ENCODE data around the gene EPHA2.

The EPHA2 gene

DNA sequence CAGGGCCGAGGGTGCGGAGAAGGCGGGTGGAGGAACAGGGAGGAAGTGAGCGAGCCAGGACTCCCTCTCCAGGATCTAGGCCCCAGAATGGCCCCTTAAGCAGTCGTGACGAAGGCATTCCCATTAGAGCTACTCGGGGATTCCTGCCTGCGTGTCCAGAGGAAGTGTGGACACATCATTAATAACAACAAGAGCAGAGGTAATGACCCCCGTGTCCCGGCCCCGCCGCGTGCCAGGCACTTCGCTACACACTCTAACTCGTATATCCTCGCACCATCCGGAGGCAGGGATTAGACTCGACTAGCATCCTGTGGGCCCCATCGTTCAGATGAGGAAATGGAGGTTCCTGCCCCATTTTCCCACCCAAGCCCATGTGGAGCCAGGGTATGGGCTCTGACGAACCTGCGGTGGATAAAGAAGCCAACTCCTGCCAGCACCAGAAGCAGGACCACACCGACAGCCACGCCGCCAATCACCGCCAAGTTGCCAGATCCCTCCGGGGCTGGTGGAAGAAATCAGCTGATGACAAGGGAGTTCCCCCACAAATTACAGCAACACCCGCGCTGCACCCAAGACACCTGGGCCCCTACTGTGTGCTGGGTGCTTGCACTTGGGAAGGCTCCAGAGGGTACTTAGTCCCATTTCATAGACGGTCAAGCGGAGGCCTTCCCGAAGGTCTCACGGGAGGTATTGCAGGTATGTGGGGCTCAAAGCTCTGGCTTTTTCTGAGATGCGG is 21.6 kb downstream of the EPHA2 start:
- no peak for TF ChIP-seq ZNF274 (IDR thresholded peaks at IDR 0.05; ENCODE audit: low read depth, low read length)
- H3K4me3 ChIP-seq (ENCODE audit: low read length), result no peak overlapping the region

GRCh38 chr1:16133007-16133961 is 22.6 kb downstream of the EPHA2 start:
- no peak overlapping the region for H3K4me3 ChIP-seq (ENCODE audit: low read length)
- no peak for TF ChIP-seq ZNF274 (IDR thresholded peaks at IDR 0.05; ENCODE audit: low read depth, low read length)

DNA sequence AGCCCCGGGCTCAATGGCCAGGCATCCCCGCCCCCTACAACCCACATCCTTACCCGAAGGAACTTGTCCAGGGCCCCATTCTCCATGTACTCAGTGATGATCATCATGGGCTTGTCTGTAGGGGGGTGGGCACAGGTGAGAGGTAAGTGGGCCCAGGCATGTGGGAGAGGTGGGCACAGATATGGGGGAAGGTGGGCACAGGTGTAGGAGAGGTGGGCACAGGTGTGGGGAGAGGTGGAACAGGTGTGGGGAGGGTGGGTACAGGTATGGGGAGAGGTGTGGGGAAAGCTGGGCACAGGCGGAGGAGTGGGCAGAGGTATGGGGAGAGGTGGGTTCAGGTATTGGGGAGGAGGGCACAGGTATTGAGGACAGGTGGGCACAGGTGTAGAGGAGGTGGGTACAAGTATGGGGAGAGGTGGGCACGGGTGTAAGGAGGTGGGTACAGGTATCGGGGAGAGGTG is 23.5 kb downstream of the EPHA2 start:
- no peak for TF ChIP-seq ZNF274 (IDR thresholded peaks at IDR 0.05; ENCODE audit: low read depth, low read length)
- H3K4me3 ChIP-seq (ENCODE audit: low read length), result no peak overlapping the region

DNA sequence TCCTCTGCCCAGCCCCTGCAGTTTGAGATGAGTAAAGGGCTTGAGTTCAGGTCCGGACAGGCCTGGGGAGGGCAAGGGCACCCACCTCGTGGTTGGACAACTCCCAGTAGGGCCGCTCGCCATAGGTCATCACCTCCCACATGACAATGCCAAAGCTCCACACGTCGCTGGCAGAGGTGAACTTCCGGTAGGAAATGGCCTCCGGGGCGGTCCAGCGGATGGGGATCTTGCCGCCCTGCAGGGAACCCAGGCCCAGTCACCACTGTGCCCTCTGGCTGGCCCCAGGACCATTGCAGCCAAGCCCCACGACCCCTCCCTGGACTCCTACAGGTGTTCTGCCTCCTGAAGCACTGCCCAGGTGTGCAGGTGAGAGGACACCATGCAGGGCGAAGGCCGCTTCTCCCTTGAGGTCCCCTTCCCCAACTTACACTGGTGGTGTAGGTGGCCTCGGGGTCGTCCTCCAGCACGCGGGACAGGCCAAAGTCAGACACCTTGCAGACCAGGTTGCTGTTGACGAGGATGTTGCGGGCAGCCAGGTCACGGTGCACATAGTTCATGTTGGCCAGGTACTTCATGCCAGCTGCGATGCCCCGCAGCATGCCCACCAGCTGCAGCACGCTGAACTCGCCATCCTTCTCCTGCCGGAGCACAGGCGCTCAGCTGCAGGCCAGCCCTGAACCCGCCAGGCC is 24.1 kb downstream of the EPHA2 start:
- TF ChIP-seq ZNF274 (IDR thresholded peaks at IDR 0.05; ENCODE audit: low read depth, low read length), result no peak
- H3K4me3 ChIP-seq (ENCODE audit: low read length), result no peak overlapping the region

GRCh38 chr1:16130827-16131226 is 25.0 kb downstream of the EPHA2 start:
- no peak overlapping the region for H3K4me3 ChIP-seq (ENCODE audit: low read length)
- TF ChIP-seq ZNF274 (IDR thresholded peaks at IDR 0.05; ENCODE audit: low read depth, low read length), result no peak

- no peak for TF ChIP-seq ZNF274 (IDR thresholded peaks at IDR 0.05; ENCODE audit: low read depth, low read length)
- no peak overlapping the region for H3K4me3 ChIP-seq (ENCODE audit: low read length)
Observed at GRCh38 chr1:16129921-16130543, 25.8 kb downstream of the EPHA2 start.

- TF ChIP-seq ZNF274 (IDR thresholded peaks at IDR 0.05; ENCODE audit: low read depth, low read length), result no peak
- H3K4me3 ChIP-seq (ENCODE audit: low read length), result no peak overlapping the region
Observed at GRCh38 chr1:16129316-16129715, 26.6 kb downstream of the EPHA2 start.

- H3K4me3 ChIP-seq (ENCODE audit: low read length), result no peak overlapping the region
- no peak for TF ChIP-seq ZNF274 (IDR thresholded peaks at IDR 0.05; ENCODE audit: low read depth, low read length)
Observed at GRCh38 chr1:16128338-16128741, 27.5 kb downstream of the EPHA2 start.

DNA sequence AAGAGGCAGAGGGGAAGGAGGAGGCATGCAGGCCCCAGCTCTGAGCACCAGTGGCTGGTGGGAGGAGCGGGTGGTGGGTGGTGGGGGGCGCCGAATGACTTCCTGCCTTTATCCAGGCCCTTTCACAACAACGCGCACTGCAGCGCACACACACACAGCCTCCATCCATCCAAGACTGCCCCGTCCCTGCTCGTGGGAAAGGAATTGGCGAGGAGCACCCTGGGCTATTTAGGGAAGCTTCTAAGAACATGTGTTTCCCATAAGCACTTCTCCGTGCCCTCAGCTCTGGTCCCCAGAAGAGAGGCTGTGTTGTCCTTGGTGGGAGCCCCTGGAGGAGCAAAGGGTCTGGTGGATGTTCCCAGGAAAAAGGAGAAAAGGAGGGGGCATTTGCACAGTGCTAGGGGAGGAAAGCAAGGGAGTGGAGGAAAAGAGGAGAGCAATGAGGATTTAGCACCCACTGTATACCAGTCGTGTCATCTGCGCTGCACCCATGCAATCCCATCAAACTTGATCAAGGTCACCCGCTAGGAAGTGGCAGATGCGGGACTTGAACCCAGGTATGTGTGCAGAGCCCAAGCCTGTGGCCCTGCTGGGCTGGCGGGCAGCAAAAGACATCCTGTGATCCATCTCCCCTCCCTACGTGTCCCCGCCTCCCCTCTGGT is 28.1 kb downstream of the EPHA2 start:
- no peak for TF ChIP-seq ZNF274 (IDR thresholded peaks at IDR 0.05; ENCODE audit: low read depth, low read length)
- H3K4me3 ChIP-seq (ENCODE audit: low read length), result no peak overlapping the region

- H3K4me3 ChIP-seq (ENCODE audit: low read length), result no peak overlapping the region
- no peak for TF ChIP-seq ZNF274 (IDR thresholded peaks at IDR 0.05; ENCODE audit: low read depth, low read length)
Observed at GRCh38 chr1:16126743-16127515, 28.9 kb downstream of the EPHA2 start.

- TF ChIP-seq ZNF274 (IDR thresholded peaks at IDR 0.05; ENCODE audit: low read depth, low read length), result no peak
- no peak overlapping the region for H3K4me3 ChIP-seq (ENCODE audit: low read length)
Observed at GRCh38 chr1:16126160-16126559, 29.7 kb downstream of the EPHA2 start.

GRCh38 chr1:16125483-16125882 is 30.4 kb downstream of the EPHA2 start:
- TF ChIP-seq ZNF274 (IDR thresholded peaks at IDR 0.05; ENCODE audit: low read depth, low read length), result no peak
- no peak overlapping the region for H3K4me3 ChIP-seq (ENCODE audit: low read length)

DNA sequence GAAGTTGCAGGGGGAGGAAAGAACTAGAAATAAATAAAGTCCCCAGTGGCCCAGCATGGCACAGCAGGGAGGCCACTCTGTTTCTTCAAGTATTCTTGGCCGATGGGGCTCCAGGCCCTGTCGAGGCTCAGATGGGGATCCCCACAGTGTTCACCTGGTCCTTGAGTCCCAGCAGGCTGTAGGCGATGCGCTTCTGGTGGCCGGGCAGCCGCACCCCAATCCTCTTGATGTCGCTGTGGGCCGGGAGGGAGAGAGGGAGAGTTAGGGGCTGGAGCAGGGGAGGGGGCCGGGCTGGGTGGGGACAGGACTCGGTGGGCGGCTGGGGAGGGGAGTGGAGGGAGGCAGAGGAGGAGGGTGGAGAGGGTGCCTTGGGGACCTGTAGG is 30.8 kb downstream of the EPHA2 start:
- no peak overlapping the region for H3K4me3 ChIP-seq (ENCODE audit: low read length)
- TF ChIP-seq ZNF274 (IDR thresholded peaks at IDR 0.05; ENCODE audit: low read depth, low read length), result no peak

All from GM08714 (cell line).